H4 (cell line): ENCODE measurements around the gene POU3F2. TPM values are rescaled to one million over a fixed set of nuclear protein-coding genes. Genes with fewer than 3 reads are reported as not detected.

Source experiments
- DNase-seq: peaks from one replicate; pipeline ENCODE4 v3.0.0-alpha.2; 2015; ENCODE audit warnings: low spot score
- total RNA-seq: library from RNA; depleted of rRNA; stranded (reverse); fragments of >200 nt; shearing (Covaris generic); gene quantifications from 2 replicates; pipeline ENCODE4 v1.2.3, GENCODE V29; 2014; rRNA removed

Gene POU3F2
- 0.10 and 0.14 TPM in 2 replicates for total RNA-seq

GRCh38 chr6:98834060-98835031, at the start of gene POU3F2:
Gene POU3F2, plus strand, starts transcription at chr6:98834574. Its CDS starts 300 bp downstream, at chr6:98834874.
- DNase-seq, result peak; percentile 87

- DNase-seq, result no peak
Measured at GRCh38 chr6:98787435-98787834, 46.9 kb upstream of the POU3F2 start.

GRCh38 chr6:98787961-98788360, 46.4 kb upstream of the POU3F2 start:
- DNase-seq, result no peak

- no peak for DNase-seq
Measured at GRCh38 chr6:98794307-98794842, 40.0 kb upstream of the POU3F2 start.

GRCh38 chr6:98797217-98797994, 37.0 kb upstream of the POU3F2 start:
- DNase-seq, result no peak

GRCh38 chr6:98800866-98801265, 33.5 kb upstream of the POU3F2 start:
- DNase-seq, result no peak

GRCh38 chr6:98808541-98809210, 25.7 kb upstream of the POU3F2 start:
- no peak for DNase-seq

- no peak for DNase-seq
Measured at GRCh38 chr6:98812220-98812619, 22.2 kb upstream of the POU3F2 start.

- no peak for DNase-seq
Measured at GRCh38 chr6:98816799-98817198, 17.6 kb upstream of the POU3F2 start.

- DNase-seq, result no peak
Measured at GRCh38 chr6:98821756-98822405, 12.5 kb upstream of the POU3F2 start.

- DNase-seq, result no peak
Measured at GRCh38 chr6:98823428-98824161, 10.8 kb upstream of the POU3F2 start.

GRCh38 chr6:98824162-98824901, 10.0 kb upstream of the POU3F2 start:
- no peak for DNase-seq

- no peak for DNase-seq
Measured at GRCh38 chr6:98824902-98825599, 9.3 kb upstream of the POU3F2 start.

- no peak for DNase-seq
Measured at GRCh38 chr6:98825600-98826230, 8.7 kb upstream of the POU3F2 start.

- DNase-seq, result no peak
Measured at GRCh38 chr6:98827295-98828159, 6.8 kb upstream of the POU3F2 start.

- DNase-seq, result no peak
Measured at GRCh38 chr6:98828211-98828788, 6.1 kb upstream of the POU3F2 start.

GRCh38 chr6:98828941-98829411, 5.4 kb upstream of the POU3F2 start:
- DNase-seq, result no peak
